WTC11 (cell line): ENCODE measurements around the gene RAMP3. TPM values are rescaled to one million over a fixed set of nuclear protein-coding genes. Genes with fewer than 3 reads are reported as not detected.

Experiments
- ATAC-seq: fragments of 200-7000 bp; cut with Tn5 transposase; 2 replicates; pipeline ENCODE4 v1.10.0; 2021; ENCODE audit warnings: mild to moderate bottlenecking, moderate library complexity
- CTCF ChIA-PET: fragments of 300-600 bp; sonication (Branson Sonifier 250); formaldehyde crosslinking; loops from one replicate; lab custom pipeline; 2021; ENCODE audit warnings: antibody characterized with exemption; lab: Charles Lee
- POLR2A ChIA-PET: fragments of 350-600 bp; sonication (Branson Sonifier 250); formaldehyde crosslinking; loops from one replicate; lab custom pipeline; 2021; ENCODE audit warnings: antibody characterized with exemption; lab: Charles Lee
- DNase-seq: peaks from one replicate; pipeline ENCODE4 v3.0.0; 2021; ENCODE audit warnings: low spot score
- H3K27ac Mint-ChIP-seq: 2 replicates; pipeline ENCODE4 v1.8.0; 2021; ENCODE audit warnings: mixed read lengths
- H3K27me3 Mint-ChIP-seq: 2 replicates; pipeline ENCODE4 v1.8.0; 2021; ENCODE audit warnings: low read depth, mild to moderate bottlenecking, moderate library complexity, mixed read lengths
- H3K36me3 Mint-ChIP-seq: 2 replicates; pipeline ENCODE4 v1.8.0; 2021; ENCODE audit warnings: mixed read lengths
- H3K4me1 Mint-ChIP-seq: 2 replicates; pipeline ENCODE4 v1.8.0; 2022; ENCODE audit warnings: mixed read lengths
- H3K4me3 Mint-ChIP-seq: 2 replicates; pipeline ENCODE4 v1.8.0; 2021; ENCODE audit warnings: mild to moderate bottlenecking, moderate library complexity, mixed read lengths
- H3K9me3 Mint-ChIP-seq: 2 replicates; pipeline ENCODE4 v1.8.0; 2021; ENCODE audit warnings: mixed read lengths
- GTF2I ChIP-seq: fragments of 250-450 bp; sonication (Bioruptor Pico); conservative IDR thresholded peaks from 2 replicates; pipeline ENCODE4 v1.4.0; 2021; ENCODE audit warnings: mild to moderate bottlenecking
- IRF2 ChIP-seq: sonication (generic); formaldehyde crosslinking; IDR thresholded peaks from 2 replicates; pipeline ENCODE4 v1.8.0; 2022; ENCODE audit warnings: low read depth, missing genetic modification reagents, borderline replicate concordance
- MYBL2 ChIP-seq: sonication (generic); formaldehyde crosslinking; IDR thresholded peaks from 2 replicates; pipeline ENCODE4 v1.8.1; 2023; ENCODE audit warnings: mild to moderate bottlenecking, moderate library complexity, missing genetic modification reagents
- RELA ChIP-seq: sonication (generic); formaldehyde crosslinking; IDR thresholded peaks from 2 replicates; pipeline ENCODE4 v1.8.1; 2022; ENCODE audit warnings: missing genetic modification reagents, mild to moderate bottlenecking, borderline replicate concordance
- RORB ChIP-seq: fragments of 250-450 bp; sonication (Bioruptor Pico); IDR thresholded peaks from 2 replicates; pipeline ENCODE4 v1.9.0; 2021; ENCODE audit warnings: mild to moderate bottlenecking
- SMAD4 ChIP-seq: sonication (generic); formaldehyde crosslinking; IDR thresholded peaks from 2 replicates; pipeline ENCODE4 v1.8.0; 2022; ENCODE audit warnings: mild to moderate bottlenecking, missing genetic modification reagents
- ZNF138 ChIP-seq: sonication (generic); formaldehyde crosslinking; conservative IDR thresholded peaks from 2 replicates; pipeline ENCODE4 v1.8.1; 2022; ENCODE audit warnings: mild to moderate bottlenecking, moderate library complexity, missing genetic modification reagents
- ZNF219 ChIP-seq: sonication (generic); formaldehyde crosslinking; IDR thresholded peaks from 2 replicates; pipeline ENCODE4 v1.8.0; 2023; ENCODE audit warnings: missing genetic modification reagents, mild to moderate bottlenecking, borderline replicate concordance
- ZNF232 ChIP-seq: sonication (generic); formaldehyde crosslinking; IDR thresholded peaks from 2 replicates; pipeline ENCODE4 v1.8.0; 2022; ENCODE audit warnings: mild to moderate bottlenecking, missing genetic modification reagents
- ZNF317 ChIP-seq: sonication (generic); formaldehyde crosslinking; IDR thresholded peaks from 2 replicates; pipeline ENCODE4 v1.8.1; 2023; ENCODE audit warnings: low read depth, mild to moderate bottlenecking, moderate library complexity, missing genetic modification reagents, borderline replicate concordance
- ZNF671 ChIP-seq: fragments of 250-450 bp; sonication (Bioruptor Pico); IDR thresholded peaks from 2 replicates; pipeline ENCODE4 v1.8.0; 2021; ENCODE audit warnings: mild to moderate bottlenecking
- total RNA-seq: library from RNA; stranded (reverse); gene quantifications from 3 replicates; pipeline ENCODE4 v1.2.3, GENCODE V29; 2021
- TF ChIP-seq, protein P1 (sequence below): fragments of 250-450 bp; sonication (Bioruptor Pico); IDR thresholded peaks from 2 replicates; pipeline ENCODE4 v1.9.0; 2021; ENCODE audit warnings: mild to moderate bottlenecking
- TF ChIP-seq, protein P2 (sequence below): sonication (generic); formaldehyde crosslinking; IDR thresholded peaks from 2 replicates; pipeline ENCODE4 v1.8.1; 2022; ENCODE audit warnings: mild to moderate bottlenecking, moderate library complexity, missing genetic modification reagents
- TF ChIP-seq, protein P3 (sequence below): fragments of 250-450 bp; sonication (Bioruptor Pico); conservative IDR thresholded peaks from 2 replicates; pipeline ENCODE4 v1.9.0; 2021; ENCODE audit warnings: mild to moderate bottlenecking
- TF ChIP-seq, protein P4 (sequence below): sonication (generic); formaldehyde crosslinking; IDR thresholded peaks from 2 replicates; pipeline ENCODE4 v1.8.1; 2023; ENCODE audit warnings: mild to moderate bottlenecking, missing genetic modification reagents, moderate library complexity
- TF ChIP-seq, protein P5 (sequence below): sonication (generic); formaldehyde crosslinking; IDR thresholded peaks from 2 replicates; pipeline ENCODE4 v1.8.0; 2022; ENCODE audit warnings: mild to moderate bottlenecking, missing genetic modification reagents
- TF ChIP-seq, protein P6 (sequence below): fragments of 250-450 bp; sonication (Bioruptor Pico); IDR thresholded peaks from 2 replicates; pipeline ENCODE4 v1.9.0; 2021; ENCODE audit warnings: mild to moderate bottlenecking, borderline replicate concordance
- TF ChIP-seq, protein P7 (sequence below): sonication (generic); formaldehyde crosslinking; IDR thresholded peaks from 2 replicates; pipeline ENCODE4 v1.8.1; 2023; ENCODE audit warnings: mild to moderate bottlenecking, missing genetic modification reagents, moderate library complexity
- TF ChIP-seq, protein P8 (sequence below): sonication (generic); formaldehyde crosslinking; IDR thresholded peaks from 2 replicates; pipeline ENCODE4 v1.8.0; 2022; ENCODE audit warnings: mild to moderate bottlenecking, missing genetic modification reagents

RAMP3 gene
- total RNA-seq, 1 experiment from 2014 or later: 0.85 TPM

DNA sequence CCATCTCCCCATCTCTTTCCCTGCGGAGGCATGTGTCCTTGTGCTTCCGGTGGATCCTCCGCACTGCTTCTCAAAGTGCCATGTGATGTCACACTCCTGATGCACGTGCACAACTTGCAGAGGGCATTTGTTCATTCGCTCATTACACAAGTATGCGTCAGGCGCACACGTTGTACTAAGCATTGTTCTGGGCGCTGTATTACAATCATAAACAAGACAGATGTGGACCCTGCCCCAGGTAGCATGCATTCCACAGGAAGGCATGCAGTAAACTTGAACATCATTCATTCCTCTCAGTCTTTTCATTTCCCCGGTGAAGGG, 9.0 kb upstream of the RAMP3 start:
- no peaks in the 10 kb centered on the region for H3K36me3 Mint-ChIP-seq
- H3K9me3 Mint-ChIP-seq: no peaks in the 10 kb centered on the region
- H3K4me3 Mint-ChIP-seq: no peak overlapping the region
- TF ChIP-seq ZNF232 (CRISPR knock-in tag) (no peak), ZNF138 (CRISPR knock-in tag) (no peak), ZNF317 (no peak), RELA (CRISPR knock-in tag) (no peak), ZNF671 (CRISPR knock-in tag) (no peak), MYBL2 (CRISPR knock-in tag) (no peak), GTF2I (no peak), IRF2 (CRISPR knock-in tag) (no peak), ZNF219 (CRISPR knock-in tag) (no peak), RORB (CRISPR knock-in tag) (no peak), SMAD4 (CRISPR knock-in tag) (no peak)
- TF ChIP-seq, protein P1, sequence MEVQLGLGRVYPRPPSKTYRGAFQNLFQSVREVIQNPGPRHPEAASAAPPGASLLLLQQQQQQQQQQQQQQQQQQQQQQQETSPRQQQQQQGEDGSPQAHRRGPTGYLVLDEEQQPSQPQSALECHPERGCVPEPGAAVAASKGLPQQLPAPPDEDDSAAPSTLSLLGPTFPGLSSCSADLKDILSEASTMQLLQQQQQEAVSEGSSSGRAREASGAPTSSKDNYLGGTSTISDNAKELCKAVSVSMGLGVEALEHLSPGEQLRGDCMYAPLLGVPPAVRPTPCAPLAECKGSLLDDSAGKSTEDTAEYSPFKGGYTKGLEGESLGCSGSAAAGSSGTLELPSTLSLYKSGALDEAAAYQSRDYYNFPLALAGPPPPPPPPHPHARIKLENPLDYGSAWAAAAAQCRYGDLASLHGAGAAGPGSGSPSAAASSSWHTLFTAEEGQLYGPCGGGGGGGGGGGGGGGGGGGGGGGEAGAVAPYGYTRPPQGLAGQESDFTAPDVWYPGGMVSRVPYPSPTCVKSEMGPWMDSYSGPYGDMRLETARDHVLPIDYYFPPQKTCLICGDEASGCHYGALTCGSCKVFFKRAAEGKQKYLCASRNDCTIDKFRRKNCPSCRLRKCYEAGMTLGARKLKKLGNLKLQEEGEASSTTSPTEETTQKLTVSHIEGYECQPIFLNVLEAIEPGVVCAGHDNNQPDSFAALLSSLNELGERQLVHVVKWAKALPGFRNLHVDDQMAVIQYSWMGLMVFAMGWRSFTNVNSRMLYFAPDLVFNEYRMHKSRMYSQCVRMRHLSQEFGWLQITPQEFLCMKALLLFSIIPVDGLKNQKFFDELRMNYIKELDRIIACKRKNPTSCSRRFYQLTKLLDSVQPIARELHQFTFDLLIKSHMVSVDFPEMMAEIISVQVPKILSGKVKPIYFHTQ (CRISPR knock-in tag): no peak
- TF ChIP-seq, protein P2, sequence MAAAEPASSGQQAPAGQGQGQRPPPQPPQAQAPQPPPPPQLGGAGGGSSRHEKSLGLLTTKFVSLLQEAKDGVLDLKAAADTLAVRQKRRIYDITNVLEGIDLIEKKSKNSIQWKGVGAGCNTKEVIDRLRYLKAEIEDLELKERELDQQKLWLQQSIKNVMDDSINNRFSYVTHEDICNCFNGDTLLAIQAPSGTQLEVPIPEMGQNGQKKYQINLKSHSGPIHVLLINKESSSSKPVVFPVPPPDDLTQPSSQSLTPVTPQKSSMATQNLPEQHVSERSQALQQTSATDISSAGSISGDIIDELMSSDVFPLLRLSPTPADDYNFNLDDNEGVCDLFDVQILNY (CRISPR knock-in tag): no peak
- TF ChIP-seq, protein P3, sequence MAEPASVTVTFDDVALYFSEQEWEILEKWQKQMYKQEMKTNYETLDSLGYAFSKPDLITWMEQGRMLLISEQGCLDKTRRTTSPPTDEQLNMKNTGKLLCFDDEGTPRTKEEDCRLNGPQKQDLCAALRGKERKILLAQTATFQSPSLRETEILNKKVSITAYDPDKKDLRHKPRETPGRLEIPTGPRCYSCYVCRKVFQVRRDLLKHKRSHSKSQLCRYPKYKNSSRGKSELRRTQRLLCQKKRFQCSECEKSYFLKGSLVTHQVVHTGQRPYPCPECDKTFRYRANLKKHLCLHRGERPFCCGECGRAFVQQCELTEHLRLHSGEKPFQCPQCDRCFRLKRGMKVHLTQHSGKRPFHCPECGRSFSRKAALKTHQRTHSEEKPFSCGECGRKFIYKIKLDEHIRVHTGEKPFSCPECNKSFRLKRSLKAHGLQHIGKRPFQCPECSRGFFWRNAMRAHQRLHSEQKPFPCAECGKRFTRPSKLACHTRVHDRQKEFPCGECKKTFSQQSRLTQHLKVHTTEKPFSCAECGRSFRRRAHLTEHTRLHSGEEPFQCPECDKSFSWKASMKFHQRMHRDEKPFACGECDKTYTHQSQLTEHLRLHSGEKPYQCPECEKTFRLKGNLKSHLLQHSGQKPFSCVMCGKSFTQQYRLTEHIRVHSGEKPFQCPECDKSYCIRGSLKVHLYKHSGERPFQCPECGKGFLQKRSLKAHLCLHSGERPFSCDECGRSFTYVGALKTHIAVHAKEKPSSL: no peak
- TF ChIP-seq, protein P4, sequence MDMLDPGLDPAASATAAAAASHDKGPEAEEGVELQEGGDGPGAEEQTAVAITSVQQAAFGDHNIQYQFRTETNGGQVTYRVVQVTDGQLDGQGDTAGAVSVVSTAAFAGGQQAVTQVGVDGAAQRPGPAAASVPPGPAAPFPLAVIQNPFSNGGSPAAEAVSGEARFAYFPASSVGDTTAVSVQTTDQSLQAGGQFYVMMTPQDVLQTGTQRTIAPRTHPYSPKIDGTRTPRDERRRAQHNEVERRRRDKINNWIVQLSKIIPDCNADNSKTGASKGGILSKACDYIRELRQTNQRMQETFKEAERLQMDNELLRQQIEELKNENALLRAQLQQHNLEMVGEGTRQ: no peak
- TF ChIP-seq, protein P5, sequence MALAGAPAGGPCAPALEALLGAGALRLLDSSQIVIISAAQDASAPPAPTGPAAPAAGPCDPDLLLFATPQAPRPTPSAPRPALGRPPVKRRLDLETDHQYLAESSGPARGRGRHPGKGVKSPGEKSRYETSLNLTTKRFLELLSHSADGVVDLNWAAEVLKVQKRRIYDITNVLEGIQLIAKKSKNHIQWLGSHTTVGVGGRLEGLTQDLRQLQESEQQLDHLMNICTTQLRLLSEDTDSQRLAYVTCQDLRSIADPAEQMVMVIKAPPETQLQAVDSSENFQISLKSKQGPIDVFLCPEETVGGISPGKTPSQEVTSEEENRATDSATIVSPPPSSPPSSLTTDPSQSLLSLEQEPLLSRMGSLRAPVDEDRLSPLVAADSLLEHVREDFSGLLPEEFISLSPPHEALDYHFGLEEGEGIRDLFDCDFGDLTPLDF (CRISPR knock-in tag): no peak
- TF ChIP-seq, protein P6, sequence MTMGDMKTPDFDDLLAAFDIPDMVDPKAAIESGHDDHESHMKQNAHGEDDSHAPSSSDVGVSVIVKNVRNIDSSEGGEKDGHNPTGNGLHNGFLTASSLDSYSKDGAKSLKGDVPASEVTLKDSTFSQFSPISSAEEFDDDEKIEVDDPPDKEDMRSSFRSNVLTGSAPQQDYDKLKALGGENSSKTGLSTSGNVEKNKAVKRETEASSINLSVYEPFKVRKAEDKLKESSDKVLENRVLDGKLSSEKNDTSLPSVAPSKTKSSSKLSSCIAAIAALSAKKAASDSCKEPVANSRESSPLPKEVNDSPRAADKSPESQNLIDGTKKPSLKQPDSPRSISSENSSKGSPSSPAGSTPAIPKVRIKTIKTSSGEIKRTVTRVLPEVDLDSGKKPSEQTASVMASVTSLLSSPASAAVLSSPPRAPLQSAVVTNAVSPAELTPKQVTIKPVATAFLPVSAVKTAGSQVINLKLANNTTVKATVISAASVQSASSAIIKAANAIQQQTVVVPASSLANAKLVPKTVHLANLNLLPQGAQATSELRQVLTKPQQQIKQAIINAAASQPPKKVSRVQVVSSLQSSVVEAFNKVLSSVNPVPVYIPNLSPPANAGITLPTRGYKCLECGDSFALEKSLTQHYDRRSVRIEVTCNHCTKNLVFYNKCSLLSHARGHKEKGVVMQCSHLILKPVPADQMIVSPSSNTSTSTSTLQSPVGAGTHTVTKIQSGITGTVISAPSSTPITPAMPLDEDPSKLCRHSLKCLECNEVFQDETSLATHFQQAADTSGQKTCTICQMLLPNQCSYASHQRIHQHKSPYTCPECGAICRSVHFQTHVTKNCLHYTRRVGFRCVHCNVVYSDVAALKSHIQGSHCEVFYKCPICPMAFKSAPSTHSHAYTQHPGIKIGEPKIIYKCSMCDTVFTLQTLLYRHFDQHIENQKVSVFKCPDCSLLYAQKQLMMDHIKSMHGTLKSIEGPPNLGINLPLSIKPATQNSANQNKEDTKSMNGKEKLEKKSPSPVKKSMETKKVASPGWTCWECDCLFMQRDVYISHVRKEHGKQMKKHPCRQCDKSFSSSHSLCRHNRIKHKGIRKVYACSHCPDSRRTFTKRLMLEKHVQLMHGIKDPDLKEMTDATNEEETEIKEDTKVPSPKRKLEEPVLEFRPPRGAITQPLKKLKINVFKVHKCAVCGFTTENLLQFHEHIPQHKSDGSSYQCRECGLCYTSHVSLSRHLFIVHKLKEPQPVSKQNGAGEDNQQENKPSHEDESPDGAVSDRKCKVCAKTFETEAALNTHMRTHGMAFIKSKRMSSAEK (CRISPR knock-in tag): no peak
- TF ChIP-seq, protein P7, sequence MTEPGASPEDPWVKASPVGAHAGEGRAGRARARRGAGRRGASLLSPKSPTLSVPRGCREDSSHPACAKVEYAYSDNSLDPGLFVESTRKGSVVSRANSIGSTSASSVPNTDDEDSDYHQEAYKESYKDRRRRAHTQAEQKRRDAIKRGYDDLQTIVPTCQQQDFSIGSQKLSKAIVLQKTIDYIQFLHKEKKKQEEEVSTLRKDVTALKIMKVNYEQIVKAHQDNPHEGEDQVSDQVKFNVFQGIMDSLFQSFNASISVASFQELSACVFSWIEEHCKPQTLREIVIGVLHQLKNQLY (CRISPR knock-in tag): no peak
- TF ChIP-seq, protein P8, sequence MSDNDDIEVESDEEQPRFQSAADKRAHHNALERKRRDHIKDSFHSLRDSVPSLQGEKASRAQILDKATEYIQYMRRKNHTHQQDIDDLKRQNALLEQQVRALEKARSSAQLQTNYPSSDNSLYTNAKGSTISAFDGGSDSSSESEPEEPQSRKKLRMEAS: no peak
- TF ChIP-seq, all 79 proteins: peak for 0
- Mint-ChIP-seq H3K27ac (no peak overlapping the region), H3K27me3 (no peaks in the 10 kb centered on the region; the same call in 1 of the 2 replicates), H3K4me1 (no peaks in the 10 kb centered on the region)
- ChIA-PET CTCF (interaction anchor here (1.5 to 3.2 kb wide), 3 partner anchors 9 to 112 kb away, joined by 5 to 16 read pairs (median 11); partner anchors contain the start of gene RAMP3), POLR2A (no interaction called here)
- DNase-seq: no peak
- no peak for ATAC-seq
